PC-3 (cell line): ENCODE data around the gene WDR93.

Experiments used
- CTCF ChIP-seq: fragments of 300-600 bp; sonication (generic); conservative IDR thresholded peaks from 2 replicates; pipeline ENCODE4 v1.5.1; 2017; ENCODE audit warnings: antibody characterized with exemption, low read depth, mild to moderate bottlenecking, low read length
- EZH2 ChIP-seq: fragments of 300-600 bp; sonication (generic); IDR thresholded peaks from one replicate; pipeline ENCODE4 v1.6.1; 2017; ENCODE audit warnings: antibody characterized with exemption, mild to moderate bottlenecking, low read length; ENCODE audit not compliant: unreplicated experiment
- EZH2phosphoT487 ChIP-seq: fragments of 300-600 bp; sonication (generic); IDR thresholded peaks from 2 replicates; pipeline ENCODE4 v1.6.1; 2018; ENCODE audit warnings: mild to moderate bottlenecking, antibody characterized with exemption, low read length, borderline replicate concordance

DNA sequence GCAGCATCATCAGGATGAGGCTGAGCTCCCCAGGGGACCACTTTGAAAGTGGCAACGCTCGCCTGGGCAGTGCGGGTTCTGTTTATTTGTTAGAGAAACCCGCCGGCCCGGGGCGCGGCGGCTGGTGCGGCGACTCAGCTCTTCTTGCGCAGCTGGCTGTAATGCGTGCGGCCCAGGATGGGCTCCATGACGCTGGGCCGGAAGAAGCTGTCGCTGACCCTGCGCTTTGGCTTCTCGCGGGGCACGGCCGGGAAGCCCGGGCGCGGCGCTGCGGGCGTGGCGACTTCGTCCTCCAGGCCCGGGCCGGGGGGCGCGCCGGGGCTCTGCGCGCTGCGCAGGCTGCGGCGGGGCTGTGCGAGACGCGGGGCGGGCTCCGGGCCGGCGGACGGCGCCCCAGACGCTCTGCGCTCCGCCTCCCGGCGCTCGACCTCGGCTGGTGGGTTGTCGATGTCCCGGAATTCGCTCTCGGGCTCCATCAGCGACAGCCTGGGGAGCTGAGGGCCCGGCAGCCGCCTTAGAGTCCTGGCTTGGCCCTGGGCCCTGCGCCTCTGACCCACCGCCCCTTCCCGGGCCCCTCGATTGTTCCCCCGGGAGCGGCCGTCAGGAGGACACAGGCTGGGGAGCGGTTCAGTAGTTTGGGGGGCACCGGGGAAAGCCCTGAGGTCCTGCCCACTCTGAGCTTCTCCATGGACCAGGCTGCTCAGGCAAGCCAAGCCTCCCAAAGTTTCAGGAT is 25.0 kb upstream of the WDR93 start:
- TF ChIP-seq CTCF (no peak), EZH2 (no peak), EZH2phosphoT487 (no peak)
